Activated naive CD4-positive, alpha-beta T cell treated with anti-CD3 and anti-CD28 coated beads, Interleukin-2, amount 50 U/mL, for 16 hours (primary cell): Measurements from ENCODE around the gene DCST2.

ENCODE experiments used
- DNase-seq: peaks from one replicate; pipeline ENCODE4 v3.0.0-alpha.2; 2020

Gene DCST2

GRCh38 chr1:155008015-155008941, 25.3 kb downstream of the DCST2 start:
- peak; percentile 75 for DNase-seq

- DNase-seq: peak; percentile 9
Observed at GRCh38 chr1:155007251-155007828, 26.2 kb downstream of the DCST2 start.

- DNase-seq: peak; percentile 26
Observed at GRCh38 chr1:155006601-155007101, 26.9 kb downstream of the DCST2 start.

GRCh38 chr1:155005076-155006011, 28.2 kb downstream of the DCST2 start:
- peak; percentile 29 for DNase-seq

- DNase-seq: peak; percentile 21
Observed at GRCh38 chr1:155004352-155005075, 29.1 kb downstream of the DCST2 start.

GRCh38 chr1:155003766-155004351, 29.7 kb downstream of the DCST2 start:
- no peak for DNase-seq

GRCh38 chr1:155003227-155003765, 30.3 kb downstream of the DCST2 start:
- DNase-seq: peak; percentile 35

GRCh38 chr1:155002464-155003226, 30.9 kb downstream of the DCST2 start, which contains the start of gene ZBTB7B:
Gene ZBTB7B (plus strand): TSS chr1:155002802. CDS start chr1:155014661, 11,859 bp downstream.
- peak; percentile 14 for DNase-seq

- peak; percentile 99 for DNase-seq
Observed at GRCh38 chr1:155001675-155002463, 31.7 kb downstream of the DCST2 start.

- no peak for DNase-seq
Observed at GRCh38 chr1:155001425-155001674, 32.2 kb downstream of the DCST2 start.

GRCh38 chr1:155000726-155001424, 32.7 kb downstream of the DCST2 start:
- peak; percentile 77 for DNase-seq

GRCh38 chr1:155000411-155000725, 33.2 kb downstream of the DCST2 start:
- no peak for DNase-seq

- peak; percentile 61 for DNase-seq
Observed at GRCh38 chr1:154999571-155000410, 33.8 kb downstream of the DCST2 start.

GRCh38 chr1:154998818-154999570, 34.6 kb downstream of the DCST2 start:
- peak; percentile 77 for DNase-seq

- DNase-seq: peak; percentile 6
Observed at GRCh38 chr1:154998201-154998780, 35.3 kb downstream of the DCST2 start.

- peak; percentile 5 for DNase-seq
Observed at GRCh38 chr1:154996966-154997701, 36.4 kb downstream of the DCST2 start.
